ENCODE data around the gene STX16.

The STX16 gene

DNA sequence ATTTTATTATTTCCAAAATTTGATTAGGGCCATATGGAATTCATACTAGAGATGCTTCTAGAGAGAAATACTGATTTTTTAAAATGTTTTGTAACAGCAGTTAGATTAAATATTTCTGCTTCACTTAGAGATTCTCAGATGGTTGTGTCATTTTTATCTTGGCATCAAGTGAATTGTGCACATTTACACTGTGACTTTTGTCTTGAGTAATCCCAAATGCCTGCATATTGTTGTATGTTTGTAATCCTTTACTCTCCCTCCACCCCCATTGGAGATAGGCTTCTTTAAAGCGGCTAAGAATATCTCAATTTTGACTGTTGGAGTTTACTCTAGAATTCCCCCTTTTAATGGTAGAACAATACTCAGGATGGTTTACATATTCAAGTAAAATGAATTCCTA, 19.0 kb downstream of the STX16 start:
- Histone ChIP-seq H3K4me3 (replicated peaks; ENCODE audit: insufficient read depth, low read length) (no peak overlapping the region), H3K27ac (replicated peaks) (no peak overlapping the region), H3K27me3 (ENCODE audit: insufficient read depth, poor library complexity, severe bottlenecking) (no peaks in the 10 kb centered on the region)
- no peak for TF ChIP-seq GABPA (IDR thresholded peaks at IDR 0.05; ENCODE audit: low read depth)
- no peak for TF ChIP-seq SPI1 (IDR thresholded peaks at IDR 0.05; ENCODE audit: borderline replicate concordance, low read depth)
- TF ChIP-seq, protein P1, sequence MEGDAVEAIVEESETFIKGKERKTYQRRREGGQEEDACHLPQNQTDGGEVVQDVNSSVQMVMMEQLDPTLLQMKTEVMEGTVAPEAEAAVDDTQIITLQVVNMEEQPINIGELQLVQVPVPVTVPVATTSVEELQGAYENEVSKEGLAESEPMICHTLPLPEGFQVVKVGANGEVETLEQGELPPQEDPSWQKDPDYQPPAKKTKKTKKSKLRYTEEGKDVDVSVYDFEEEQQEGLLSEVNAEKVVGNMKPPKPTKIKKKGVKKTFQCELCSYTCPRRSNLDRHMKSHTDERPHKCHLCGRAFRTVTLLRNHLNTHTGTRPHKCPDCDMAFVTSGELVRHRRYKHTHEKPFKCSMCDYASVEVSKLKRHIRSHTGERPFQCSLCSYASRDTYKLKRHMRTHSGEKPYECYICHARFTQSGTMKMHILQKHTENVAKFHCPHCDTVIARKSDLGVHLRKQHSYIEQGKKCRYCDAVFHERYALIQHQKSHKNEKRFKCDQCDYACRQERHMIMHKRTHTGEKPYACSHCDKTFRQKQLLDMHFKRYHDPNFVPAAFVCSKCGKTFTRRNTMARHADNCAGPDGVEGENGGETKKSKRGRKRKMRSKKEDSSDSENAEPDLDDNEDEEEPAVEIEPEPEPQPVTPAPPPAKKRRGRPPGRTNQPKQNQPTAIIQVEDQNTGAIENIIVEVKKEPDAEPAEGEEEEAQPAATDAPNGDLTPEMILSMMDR (IDR thresholded peaks at IDR 0.05; ENCODE audit: insufficient read depth, low read length) = no peak
- TF ChIP-seq POLR2AphosphoS5 (IDR thresholded peaks at IDR 0.05; ENCODE audit: low read depth) = no peak
- TF ChIP-seq, protein P2, sequence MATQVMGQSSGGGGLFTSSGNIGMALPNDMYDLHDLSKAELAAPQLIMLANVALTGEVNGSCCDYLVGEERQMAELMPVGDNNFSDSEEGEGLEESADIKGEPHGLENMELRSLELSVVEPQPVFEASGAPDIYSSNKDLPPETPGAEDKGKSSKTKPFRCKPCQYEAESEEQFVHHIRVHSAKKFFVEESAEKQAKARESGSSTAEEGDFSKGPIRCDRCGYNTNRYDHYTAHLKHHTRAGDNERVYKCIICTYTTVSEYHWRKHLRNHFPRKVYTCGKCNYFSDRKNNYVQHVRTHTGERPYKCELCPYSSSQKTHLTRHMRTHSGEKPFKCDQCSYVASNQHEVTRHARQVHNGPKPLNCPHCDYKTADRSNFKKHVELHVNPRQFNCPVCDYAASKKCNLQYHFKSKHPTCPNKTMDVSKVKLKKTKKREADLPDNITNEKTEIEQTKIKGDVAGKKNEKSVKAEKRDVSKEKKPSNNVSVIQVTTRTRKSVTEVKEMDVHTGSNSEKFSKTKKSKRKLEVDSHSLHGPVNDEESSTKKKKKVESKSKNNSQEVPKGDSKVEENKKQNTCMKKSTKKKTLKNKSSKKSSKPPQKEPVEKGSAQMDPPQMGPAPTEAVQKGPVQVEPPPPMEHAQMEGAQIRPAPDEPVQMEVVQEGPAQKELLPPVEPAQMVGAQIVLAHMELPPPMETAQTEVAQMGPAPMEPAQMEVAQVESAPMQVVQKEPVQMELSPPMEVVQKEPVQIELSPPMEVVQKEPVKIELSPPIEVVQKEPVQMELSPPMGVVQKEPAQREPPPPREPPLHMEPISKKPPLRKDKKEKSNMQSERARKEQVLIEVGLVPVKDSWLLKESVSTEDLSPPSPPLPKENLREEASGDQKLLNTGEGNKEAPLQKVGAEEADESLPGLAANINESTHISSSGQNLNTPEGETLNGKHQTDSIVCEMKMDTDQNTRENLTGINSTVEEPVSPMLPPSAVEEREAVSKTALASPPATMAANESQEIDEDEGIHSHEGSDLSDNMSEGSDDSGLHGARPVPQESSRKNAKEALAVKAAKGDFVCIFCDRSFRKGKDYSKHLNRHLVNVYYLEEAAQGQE (IDR thresholded peaks at IDR 0.05; ENCODE audit: insufficient replicate concordance, low read depth) = no peak
- no peak for DNase-seq (ENCODE audit: low read depth in 1 of 2, low spot score in 1 of 2)

DNA sequence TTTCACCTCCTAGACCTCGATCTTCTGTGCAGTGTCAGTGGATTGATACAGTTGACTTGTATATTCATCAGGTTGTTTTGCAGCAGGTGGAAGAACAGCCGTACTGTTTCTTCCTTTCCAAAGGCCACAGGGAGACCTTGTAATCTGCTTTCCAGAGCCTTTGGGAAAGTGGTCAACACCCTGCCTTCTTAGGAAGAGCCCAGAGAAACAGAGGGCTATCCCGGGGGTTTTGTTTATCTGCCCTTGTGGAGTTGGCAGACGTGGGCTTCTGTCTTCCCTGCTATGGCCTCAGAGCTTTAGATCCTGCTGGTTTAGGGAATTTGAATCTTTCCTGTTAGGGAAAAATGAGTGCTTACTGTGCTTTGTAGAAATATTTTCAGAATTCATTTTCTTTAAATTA, 19.6 kb downstream of the STX16 start:
- no peak overlapping the region for H3K27ac ChIP-seq (replicated peaks)
- H3K27me3 ChIP-seq (ENCODE audit: insufficient read depth, poor library complexity, severe bottlenecking) = no peaks in the 10 kb centered on the region
- TF ChIP-seq, protein P2 (IDR thresholded peaks at IDR 0.05; ENCODE audit: insufficient replicate concordance, low read depth) = no peak
- TF ChIP-seq, protein P1 (IDR thresholded peaks at IDR 0.05; ENCODE audit: insufficient read depth, low read length) = no peak
- TF ChIP-seq POLR2AphosphoS5 (IDR thresholded peaks at IDR 0.05; ENCODE audit: low read depth) (no peak), GABPA (IDR thresholded peaks at IDR 0.05; ENCODE audit: low read depth) (no peak), SPI1 (IDR thresholded peaks at IDR 0.05; ENCODE audit: borderline replicate concordance, low read depth) (no peak)
- H3K4me3 ChIP-seq (replicated peaks; ENCODE audit: insufficient read depth, low read length) = no peak overlapping the region
- DNase-seq (ENCODE audit: low read depth in 1 of 2, low spot score in 1 of 2) = no peak

DNA sequence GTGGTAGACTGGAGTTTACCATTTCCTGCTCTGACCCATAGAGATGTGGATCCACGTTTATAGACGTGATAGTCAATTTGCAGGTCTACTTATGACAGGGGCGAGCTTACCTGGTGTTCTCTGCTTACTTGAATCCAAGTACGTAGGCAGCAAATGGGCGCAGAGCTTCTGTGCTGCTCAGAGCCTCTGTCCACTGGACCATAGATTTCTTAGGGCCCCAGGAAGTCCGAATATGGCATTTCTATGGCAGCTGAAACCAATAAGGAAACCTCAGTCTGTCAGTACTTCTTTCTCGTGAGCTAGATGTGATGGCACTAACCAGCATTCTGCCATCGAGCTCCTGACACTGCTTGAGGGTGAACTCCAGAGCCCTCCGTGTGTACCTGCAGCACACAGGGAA, 22.0 kb downstream of the STX16 start:
- Histone ChIP-seq H3K4me3 (replicated peaks; ENCODE audit: insufficient read depth, low read length) (no peak overlapping the region), H3K27me3 (ENCODE audit: insufficient read depth, poor library complexity, severe bottlenecking) (no peaks in the 10 kb centered on the region), H3K27ac (replicated peaks) (no peak overlapping the region)
- no peak for DNase-seq (ENCODE audit: low read depth in 1 of 2, low spot score in 1 of 2)
- TF ChIP-seq, protein P2 (IDR thresholded peaks at IDR 0.05; ENCODE audit: insufficient replicate concordance, low read depth) = no peak
- TF ChIP-seq GABPA (IDR thresholded peaks at IDR 0.05; ENCODE audit: low read depth) (no peak), POLR2AphosphoS5 (IDR thresholded peaks at IDR 0.05; ENCODE audit: low read depth) (no peak), SPI1 (IDR thresholded peaks at IDR 0.05; ENCODE audit: borderline replicate concordance, low read depth) (no peak)
- TF ChIP-seq, protein P1 (IDR thresholded peaks at IDR 0.05; ENCODE audit: insufficient read depth, low read length) = no peak

All from HL-60 (cell line).